HG03159 (cell line): ENCODE results near the gene BEND5.

Experiments
- ATAC-seq: cut with Tn5 transposase; IDR thresholded peaks from one replicate; pipeline ENCODE4 v1.9.1; 2021; ENCODE audit warnings: mild to moderate bottlenecking, moderate library complexity; ENCODE audit not compliant: unreplicated experiment

The BEND5 gene, protein sequence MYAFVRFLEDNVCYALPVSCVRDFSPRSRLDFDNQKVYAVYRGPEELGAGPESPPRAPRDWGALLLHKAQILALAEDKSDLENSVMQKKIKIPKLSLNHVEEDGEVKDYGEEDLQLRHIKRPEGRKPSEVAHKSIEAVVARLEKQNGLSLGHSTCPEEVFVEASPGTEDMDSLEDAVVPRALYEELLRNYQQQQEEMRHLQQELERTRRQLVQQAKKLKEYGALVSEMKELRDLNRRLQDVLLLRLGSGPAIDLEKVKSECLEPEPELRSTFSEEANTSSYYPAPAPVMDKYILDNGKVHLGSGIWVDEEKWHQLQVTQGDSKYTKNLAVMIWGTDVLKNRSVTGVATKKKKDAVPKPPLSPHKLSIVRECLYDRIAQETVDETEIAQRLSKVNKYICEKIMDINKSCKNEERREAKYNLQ

DNA sequence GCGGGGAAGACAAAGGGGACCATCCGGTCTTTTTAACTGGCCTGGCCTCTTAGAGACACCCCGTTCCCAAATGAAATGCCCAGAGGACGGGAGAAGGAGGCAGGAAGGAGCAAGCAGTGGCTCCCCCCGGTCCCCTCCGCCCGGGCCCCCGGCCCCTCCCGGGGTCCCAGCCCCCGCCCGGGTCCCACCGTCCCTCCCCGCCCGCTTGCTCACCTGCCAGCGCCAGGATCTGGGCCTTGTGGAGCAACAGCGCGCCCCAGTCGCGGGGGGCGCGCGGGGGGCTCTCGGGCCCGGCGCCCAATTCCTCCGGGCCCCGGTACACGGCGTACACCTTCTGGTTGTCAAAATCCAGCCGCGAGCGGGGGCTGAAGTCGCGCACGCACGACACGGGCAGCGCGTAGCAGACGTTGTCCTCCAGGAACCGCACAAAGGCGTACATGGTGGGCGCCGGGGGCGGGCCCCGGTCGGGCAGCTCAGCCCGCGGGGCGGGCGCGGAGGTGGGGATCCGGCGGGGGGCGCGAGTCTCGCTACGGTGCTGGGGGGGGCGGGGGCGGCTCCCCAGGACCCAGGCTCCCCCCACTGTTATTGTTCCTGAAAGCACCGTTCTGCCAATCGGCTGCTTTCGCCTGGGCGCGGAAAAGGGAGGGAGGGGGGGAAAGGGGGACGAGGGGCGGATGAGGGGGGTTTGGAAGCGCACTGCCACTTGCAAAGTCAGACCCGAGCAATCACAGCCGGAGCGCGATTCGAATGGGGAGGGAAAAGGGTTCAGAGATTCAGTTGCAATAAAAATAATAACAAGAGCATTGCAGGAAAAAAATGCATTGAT is at the start of gene BEND5:
Gene BEND5 (minus strand): TSS at position 499 of the 826 bp plus-strand sequence. CDS start 60 bp downstream, at position 439.
- peak; percentile 34 for ATAC-seq

DNA sequence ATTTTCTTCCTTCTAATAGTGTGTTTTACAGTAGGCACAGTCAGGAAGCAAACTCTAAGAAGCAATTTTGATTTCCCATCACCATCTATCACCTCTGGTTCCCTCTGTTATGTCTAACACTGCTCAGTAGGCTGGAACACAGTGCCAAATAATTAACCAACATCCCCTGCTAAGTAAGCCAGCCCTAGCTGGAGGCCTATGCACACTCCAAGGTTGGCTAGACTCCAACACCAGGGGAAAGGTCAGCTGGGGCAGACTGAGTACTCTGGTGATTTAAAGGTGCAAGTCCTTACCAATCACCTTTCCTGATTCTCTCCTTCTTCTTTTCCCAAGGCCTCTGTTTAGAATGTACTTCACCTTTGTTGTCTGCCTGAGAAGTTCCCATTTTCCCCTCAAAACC is 46.5 kb upstream of the BEND5 start:
- no peak for ATAC-seq

DNA sequence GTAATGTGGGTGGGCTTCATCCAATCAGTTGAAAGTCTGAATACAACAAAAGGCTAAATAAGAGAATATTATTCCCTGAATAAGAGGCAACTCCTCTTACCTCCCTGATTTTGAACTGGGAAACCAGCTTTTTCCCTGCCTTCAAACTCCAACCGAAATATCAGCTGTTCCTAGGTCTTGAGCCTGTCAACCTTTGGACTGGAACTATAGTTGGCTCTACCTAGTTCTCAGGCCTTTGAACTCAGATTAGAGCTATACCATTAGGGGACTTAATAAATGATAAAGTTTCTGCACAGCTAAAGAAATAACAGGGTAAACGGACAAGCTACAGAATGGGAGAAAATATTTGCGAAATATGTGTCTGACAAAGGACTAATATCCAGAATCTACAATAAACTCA is 43.8 kb upstream of the BEND5 start:
- ATAC-seq = no peak

DNA sequence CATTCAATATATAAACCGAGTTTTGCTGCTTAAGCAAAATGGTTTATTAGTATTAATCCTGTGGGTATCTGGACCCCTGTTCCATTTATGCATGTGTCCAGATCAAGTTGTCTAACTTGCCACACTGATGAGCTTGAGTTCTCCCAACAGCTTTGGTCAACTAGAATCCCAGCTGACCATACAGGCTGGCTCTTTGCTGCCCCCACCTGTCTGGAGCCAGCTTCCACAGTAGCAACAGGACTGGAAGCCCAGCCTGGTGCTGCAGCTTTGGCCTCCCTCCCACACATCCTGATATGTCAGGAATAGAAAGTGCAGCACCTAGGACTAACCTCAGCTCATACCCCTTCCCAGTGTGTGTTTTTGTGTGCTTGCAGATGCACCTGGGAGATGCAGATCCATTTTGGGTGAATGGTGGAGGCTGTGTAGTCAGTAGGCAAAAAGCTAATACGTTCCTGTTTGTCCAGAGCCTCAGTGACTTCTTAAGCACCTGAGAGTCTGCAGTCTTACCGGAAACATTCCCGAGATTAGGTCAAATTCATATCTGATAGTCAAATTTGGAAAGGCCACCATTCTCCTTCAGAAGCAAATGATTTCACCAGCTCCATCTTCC is 40.9 kb upstream of the BEND5 start:
- ATAC-seq = peak; percentile 93

DNA sequence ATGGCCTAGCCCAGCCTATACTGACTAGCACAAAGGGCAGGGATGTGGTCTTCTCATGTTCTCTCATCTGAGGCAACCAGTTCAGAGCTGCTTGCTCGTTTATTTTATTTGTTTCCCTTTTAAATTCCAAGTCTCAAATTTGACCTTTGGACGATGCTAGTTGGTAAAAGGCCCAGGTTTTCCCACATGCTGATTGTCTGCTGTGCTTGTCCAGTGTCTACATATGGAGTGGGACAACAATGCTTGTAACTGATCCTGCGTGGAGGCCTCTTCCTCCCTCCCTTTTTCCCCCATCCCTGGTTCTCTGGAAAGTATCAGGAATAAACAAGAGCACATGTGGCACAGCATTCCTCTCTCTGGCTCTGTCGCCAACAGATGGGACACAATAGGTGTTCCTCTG is 34.0 kb upstream of the BEND5 start:
- ATAC-seq = no peak

DNA sequence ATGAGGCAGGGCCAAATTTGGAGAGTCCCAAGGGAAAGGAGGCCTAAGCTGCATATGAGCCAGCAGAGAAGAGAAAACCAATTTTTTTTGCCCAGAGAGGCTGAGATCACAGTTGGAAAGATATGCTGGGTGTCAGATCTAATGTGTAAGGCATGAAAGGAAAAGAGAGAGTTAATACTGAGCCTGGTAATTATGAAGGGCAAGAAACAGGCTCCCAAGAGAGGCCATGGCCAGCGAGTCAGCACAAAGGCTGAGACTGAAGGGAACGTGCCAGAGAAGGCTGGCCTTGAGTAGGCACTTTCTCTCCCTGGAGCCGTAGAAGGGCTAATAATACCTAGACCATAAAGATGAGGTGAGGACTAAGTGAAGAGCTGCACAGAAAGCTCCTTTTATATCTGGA is 31.8 kb upstream of the BEND5 start:
- no peak for ATAC-seq

DNA sequence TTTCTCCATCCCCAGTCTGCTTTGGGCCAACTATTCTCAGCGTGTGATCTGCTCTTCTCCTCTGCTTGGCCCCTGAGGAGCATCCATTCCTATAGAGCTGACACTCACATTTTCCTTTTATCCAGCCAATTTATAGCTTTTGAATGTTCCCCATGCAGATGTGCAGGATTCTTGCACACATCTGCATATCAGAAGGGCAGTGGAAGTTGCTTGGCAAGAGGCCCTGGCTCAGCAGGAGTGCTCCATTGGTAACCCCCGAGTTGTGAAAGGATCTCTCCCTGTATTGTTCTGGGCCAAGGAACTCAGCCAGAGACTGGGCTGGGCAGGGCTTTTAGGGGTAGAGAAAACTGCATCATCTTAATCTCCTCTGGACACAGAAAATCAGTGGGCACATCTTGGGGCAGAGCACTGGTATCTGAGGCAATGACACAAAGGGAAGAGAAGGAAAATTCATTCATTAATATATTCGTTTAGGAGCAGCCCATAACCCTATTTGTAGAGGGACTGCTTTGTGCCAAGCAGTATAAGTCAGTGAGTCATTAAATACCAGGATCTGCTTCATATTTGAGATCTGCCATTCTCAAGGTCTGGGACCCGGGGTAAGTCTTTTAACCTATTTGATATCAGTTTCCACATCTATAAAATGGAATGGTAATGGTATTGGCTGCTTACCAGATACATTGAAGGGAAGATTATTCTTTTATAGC is 31.0 kb upstream of the BEND5 start:
- no peak for ATAC-seq

DNA sequence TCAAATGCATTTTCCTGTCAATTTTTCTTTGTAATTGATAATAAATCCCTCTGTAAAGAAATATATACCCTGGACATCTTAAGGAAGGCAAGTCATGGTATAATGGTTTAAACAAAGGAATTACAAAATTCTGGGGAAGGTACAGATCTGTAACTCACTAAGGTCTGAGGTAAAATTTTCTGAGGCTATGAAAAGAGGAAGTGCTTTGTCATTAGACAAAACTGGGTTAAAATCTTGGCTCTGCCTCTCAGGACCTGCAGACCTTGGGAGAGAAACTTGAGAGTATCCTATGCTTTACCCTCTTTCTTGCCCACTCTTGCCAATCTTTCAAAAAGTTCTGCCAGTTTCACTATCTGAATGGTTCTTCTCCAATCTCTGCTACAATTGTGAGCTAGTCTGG is 26.8 kb upstream of the BEND5 start:
- ATAC-seq = no peak

DNA sequence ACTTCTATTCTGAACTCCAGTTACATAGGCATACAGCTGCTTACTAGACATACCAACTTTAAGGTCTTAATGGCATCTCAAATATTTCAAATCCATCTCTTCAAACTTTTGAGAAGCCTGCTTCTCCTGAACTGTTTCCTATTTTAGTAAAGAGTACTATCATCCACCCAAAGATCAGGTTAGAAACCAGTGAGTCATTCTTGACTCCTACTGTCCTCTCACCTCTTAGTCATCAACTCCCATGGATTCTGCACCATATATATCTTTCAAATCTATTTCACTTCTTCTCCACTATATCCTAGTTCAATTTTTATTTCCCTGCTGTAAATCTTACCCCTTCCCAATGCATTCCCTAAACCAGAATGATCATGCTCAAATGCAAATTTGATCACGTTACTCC is 18.1 kb upstream of the BEND5 start:
- ATAC-seq = no peak

DNA sequence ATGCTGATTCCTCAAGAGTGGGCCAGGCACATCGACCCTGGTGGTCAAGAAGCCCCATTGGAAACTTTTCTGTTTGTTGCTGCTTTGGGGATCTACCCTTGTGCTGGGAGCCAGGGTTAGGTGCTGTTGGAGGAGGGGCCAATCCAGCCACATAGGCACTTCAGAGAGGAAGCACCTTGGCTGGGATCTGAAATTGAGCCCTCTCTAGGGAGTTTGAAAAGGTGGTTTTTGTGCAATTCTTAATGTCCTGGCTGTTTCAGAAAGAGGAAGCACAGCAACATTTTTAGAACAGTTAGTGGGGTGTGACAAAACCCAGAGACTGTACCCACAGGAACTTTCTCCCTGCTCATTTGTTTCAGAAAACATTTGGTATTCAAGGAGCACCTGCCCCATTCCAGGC is 17.2 kb upstream of the BEND5 start:
- peak; percentile 81 for ATAC-seq

DNA sequence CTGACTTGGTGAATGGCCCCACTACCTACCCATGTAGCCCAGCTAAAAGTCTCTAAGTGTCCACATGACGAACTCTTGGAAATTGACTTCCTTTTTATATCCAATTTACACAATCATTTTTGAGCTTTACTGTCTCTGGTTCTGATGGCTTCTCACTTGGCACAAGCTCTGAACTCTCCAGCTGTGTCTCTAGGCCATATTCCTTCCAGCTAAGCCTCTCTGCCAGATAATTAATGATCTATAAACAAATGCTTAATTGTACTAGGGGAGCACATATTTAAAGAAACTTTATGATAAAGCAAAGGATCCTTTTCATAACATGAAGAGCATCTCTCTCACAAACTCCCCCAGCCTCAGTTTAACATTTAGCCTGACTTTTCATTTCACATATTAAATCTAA is 16.3 kb upstream of the BEND5 start:
- ATAC-seq = no peak

DNA sequence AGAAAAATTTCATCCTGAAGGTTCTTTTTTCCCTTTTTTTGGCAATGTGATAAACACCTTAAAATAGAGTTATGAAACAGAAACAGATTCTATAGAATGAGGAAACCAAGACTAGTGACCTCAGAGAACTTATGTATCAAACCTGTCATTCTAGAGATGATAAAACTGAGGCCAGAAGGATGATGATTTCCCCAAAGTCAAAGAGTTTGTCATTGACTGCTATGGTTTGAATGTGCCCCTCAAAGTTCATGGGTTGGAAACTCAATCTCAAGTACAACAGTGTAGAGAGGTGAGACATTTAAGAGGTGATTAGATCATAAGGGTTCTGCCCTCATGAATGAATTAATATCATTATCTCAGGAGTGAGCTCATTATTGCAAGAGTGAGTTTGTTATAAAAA is 13.7 kb upstream of the BEND5 start:
- peak; percentile 51 for ATAC-seq

DNA sequence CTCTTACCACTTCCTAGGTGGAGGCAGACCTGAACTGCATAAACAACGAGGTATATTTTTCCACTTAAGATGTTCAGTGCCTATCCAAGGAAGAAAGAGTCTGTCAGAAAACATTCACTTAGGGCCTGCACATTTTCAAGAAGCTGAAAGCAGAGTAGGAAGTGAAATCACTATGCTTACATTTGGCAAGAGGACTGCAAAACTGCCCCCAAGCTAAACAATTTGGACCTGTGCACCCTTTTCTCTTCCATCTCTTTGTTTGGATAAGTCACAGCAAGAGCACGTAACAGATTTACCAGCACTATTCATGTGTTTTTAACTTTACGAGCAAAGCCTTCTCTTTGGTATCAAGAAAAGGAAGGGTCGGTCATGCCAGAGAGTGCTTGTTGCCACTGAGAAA is 13.2 kb upstream of the BEND5 start:
- peak; percentile 27 for ATAC-seq

DNA sequence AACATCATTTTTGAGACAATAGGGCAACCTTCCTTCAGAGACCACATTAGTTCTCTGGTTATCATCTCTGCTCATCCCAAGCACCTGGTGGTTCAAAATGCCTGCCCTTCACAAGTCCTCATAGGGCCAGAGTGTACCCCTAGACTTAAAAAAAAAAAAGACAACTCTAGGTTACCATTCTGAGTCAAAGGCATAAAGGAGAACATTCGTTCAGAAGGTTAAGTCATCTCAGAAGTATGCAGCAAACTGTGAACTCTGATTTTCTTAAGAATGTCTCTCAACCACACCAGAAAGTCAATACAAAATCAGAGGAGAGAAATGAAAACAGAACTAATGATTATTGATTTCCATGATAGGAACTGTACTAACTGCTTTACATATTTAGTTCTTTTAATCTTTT is 9.2 kb upstream of the BEND5 start:
- no peak for ATAC-seq

DNA sequence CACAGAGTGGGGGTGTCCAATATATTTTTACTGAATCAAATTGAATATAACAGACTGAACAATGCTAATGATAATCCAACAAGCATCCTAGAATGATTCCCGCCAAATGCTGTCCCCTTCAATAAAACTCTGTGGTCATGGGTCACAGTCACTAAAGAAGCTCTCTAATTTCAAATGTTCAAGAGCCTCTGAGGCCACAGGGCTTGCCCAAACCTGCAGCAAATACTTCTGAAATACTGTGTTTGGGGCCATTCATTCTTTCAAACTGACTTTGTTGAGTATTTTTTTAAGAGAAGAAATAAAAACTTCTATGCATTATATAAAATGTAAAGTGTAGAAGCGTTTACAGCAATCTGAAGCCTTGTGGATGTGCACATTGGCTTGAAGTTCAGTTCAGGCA is 7.6 kb upstream of the BEND5 start:
- ATAC-seq = no peak

DNA sequence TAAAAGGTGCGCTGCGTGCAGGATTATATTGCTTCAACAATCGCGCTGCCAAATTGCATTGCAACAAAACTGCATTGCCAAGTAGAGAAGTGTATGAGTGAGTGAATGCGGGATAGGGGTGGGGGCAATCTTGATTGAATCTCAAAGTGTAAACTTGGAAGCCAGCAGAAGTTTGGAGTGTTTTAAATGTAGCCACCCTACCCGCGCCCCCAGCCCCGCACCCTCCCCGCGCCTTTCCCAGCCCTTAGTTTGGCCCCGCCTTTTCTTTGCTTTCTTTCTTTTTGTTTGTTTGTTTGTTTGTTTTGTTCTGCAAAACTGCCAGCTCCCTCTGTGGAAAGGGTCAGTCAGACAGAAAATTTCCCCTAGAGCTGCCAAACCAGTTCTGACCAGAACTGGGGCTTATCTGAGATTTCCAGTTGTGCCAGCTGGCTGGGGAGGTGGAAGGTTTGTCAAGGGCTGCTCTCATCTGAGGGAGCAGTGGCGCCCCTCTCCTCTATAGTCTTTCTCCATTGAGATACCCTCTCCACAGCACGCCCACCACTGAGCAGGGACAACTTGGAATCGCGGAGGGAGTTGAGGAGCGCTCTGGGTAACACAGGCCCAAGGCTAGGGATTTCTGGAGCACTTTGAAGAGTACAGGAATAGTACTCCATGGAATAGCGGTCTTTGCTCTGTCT is 666 bp upstream of the BEND5 start:
- no peak for ATAC-seq

DNA sequence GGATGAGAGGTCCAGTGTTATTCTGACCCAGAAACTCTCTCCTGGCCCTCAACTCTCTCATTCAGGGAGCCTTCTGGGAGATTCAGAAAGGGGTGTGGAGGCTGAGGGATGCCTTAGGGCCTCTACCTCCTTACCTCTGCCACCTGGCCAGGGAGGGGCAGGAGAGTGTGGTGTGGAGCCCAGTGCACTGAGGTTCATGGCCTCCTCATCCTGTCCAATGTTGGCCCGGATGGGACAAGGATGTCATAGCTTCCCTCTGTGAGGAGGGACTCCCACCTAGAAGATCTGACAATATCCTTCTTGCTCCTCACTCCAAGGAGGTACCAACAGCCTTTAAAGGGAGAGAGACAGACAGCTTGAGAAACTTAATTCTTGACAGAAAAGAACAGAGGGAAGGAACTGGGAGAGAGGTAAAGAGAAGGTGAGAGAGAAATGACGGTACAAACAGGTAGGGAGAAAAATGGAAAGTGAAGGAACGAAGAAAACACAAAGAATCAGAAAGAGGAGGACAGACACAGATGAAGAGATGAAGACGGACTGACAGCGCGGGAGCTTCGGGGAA is 779 bp downstream of the BEND5 start:
- ATAC-seq = no peak

DNA sequence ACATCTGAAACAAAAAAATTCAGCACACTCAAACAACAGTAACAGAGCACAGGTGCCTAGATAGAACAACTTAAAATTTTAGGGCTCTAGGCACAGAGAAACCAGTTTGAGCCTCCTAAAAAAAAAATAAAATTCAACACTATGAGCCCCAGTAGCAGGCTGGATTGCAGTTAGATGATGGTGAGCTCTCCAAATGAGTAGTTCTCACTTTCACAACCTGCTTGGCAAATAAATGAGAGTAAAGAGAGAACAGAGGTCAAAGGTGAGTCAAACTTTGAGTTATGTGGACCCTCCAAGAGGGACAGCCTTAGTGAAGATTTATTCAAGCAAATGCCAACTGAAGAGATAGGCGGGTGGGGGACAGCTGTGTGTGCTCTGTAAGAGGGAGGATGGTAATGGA is 3.6 kb downstream of the BEND5 start:
- peak; percentile 62 for ATAC-seq

DNA sequence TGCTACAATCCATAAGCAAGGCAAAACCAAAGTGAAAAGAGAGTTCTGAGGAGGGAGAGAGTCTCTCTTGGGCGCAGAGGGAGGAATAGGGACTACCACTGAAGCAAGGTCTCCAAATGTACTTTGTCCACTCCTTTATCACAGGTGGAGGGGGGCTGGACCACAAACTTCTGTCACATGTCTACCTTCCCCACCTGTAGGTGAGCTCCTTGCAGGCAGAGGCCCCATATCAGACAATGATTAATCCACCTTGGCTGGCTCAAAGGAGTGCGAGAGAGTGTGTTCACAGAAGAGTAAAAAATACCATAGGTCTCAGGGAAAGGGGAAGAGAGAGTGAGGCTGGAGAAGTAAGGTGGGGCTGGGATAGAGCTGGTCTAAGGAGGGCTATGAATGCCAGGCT is 4.5 kb downstream of the BEND5 start:
- no peak for ATAC-seq

DNA sequence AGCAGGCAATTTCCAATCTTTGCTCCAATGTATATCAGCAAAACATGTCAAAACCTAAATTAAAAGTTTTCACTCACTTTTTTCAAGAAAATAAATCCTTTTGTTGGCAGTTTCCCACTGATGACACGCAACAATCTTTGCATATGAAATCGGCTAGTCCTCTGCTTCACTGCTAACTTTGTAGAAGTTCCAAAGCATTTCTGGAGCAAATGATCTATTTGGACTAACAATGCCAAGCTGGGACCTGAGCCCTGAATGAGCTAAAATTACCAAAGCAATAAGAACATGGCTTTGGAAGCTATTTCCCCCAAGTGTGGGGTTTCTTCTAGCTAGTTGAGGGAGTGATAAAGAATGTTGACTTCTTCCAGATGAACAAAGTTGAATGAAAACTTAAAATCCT is 5.1 kb downstream of the BEND5 start:
- no peak for ATAC-seq
